Measurements from ENCODE around the gene OGFR.

The OGFR gene

GRCh38 chr20:62804627-62805154, at the start of gene OGFR:
Gene OGFR, plus strand, starts transcription at chr20:62804835. Its CDS starts 25 bp downstream, at chr20:62804860.
- DNase-seq (ENCODE audit: low read depth in 2 of 2), result peak; percentile 55 to 71

DNA sequence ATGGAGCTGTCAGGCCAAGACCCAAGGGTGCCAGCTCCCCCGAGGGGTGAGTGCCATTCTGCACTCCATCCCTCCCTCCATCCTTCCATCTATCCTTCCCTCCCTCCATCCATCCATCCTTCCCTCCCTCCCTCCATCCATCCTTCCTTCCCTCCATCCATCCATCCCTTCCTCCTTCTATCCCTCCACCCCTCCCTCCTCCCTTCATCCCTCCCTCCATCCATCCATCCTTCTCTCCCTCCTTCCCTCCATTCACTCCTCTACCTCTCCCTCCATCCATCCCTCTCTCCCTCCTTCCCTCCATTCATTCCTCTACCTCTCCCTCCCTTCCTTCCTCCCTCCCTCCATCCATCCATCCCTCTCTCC, 49.7 kb upstream of the OGFR start:
- DNase-seq (ENCODE audit: low read depth in 2 of 2), result no peak

GRCh38 chr20:62755817-62756724, 48.6 kb upstream of the OGFR start:
- DNase-seq (ENCODE audit: low read depth in 2 of 2), result no peak

DNA sequence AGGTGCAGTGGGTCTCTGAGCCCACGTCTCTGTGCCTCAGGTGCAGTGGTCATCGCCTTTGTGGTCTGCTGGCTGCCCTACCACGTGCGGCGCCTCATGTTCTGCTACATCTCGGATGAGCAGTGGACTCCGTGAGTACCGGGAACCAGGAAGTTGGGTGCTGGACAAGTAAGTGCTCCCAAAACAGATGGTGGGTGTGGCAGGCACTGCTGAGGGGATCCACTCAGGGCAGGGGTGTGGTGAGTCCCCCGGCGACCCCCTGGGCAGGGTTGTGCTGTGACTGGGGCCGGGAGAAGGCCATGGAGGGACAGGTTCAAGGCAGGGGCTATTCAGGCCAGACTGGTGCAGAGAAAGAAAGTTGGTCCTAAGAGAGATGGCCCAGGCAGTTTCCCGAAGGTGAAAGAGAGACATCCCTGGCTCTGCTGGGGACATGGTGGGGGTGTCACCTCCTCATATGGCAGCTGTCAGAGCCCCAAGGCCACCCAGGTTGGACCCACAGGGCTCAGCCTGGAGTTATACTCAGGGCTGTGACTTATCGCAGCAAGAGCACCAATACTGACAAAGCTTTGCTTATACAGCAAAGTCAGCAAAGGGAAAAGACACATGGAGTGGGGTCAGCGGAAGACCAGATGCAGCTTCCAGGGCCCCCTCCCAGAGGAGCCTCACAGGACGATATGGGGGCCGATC, 46.3 kb upstream of the OGFR start:
- no peak for DNase-seq (ENCODE audit: low read depth in 2 of 2)

DNA sequence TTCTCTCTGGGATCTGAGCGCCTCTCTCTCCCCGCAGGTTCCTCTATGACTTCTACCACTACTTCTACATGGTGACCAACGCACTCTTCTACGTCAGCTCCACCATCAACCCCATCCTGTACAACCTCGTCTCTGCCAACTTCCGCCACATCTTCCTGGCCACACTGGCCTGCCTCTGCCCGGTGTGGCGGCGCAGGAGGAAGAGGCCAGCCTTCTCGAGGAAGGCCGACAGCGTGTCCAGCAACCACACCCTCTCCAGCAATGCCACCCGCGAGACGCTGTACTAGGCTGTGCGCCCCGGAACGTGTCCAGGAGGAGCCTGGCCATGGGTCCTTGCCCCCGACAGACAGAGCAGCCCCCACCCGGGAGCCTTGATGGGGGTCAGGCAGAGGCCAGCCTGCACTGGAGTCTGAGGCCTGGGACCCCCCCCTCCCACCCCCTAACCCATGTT, 44.6 kb upstream of the OGFR start:
- DNase-seq (ENCODE audit: low read depth in 2 of 2), result no peak

DNA sequence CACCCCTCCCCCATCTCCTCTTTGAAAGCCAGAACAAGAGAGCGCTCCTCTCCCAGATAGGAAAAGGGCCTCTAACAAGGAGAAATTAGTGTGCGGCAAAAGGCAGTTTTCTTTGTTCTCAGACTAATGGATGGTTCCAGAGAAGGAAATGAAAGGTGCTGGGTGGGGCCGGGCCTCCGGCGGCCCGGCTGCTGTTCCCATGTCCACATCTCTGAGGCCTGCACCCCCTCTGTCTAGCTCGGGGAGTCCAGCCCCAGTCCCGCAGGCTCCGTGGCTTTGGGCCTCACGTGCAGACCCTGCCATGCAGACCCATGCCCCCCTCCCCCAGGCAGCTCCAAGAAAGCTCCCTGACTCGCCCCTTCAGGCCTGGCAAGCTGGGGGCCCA, 44.2 kb upstream of the OGFR start:
- no peak for DNase-seq (ENCODE audit: low read depth in 2 of 2)

DNA sequence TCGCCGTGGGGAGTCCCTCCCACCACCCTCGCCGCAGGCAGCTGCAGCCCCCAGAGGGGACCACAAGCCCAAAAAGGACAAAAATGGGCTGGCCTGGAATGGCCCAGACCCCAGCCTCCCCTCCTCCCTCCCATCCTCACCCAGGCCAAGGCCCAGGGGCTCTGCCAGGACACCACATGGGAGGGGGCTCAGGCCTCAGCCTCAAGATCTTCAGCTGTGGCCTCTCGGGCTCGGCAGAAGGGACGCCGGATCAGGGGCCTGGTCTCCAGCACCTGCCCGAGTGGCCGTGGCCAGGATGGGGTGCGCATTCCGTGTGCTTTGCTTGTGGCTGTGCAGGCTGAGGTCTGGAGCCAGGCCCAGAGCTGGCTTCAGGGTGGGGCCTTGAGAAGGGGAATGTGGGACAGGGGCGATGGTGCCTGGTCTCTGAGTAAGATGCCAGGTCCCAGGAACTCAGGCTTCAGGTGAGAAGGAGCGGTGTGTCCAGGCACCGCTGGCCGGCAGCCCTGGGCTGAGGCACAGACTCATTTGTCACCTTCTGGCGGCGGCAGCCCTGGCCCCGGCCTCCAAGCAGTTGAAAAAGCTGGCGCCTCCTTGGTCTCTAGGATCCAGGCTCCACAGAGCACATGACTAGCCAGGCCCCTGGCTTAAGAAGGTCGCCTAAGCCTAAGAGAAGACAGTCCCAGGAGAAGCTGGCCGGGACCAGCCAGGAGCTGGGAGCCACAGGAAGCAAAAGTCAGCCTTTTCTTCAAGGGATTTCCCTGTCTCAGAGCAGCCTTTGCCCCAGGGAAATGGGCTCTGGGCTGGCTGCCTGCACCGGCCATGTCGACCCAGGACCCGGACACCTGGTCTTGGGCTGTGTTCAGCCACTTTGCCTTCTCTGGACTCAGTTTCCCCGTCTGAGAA, 43.5 kb upstream of the OGFR start:
- no peak for DNase-seq (ENCODE audit: low read depth in 2 of 2)

DNA sequence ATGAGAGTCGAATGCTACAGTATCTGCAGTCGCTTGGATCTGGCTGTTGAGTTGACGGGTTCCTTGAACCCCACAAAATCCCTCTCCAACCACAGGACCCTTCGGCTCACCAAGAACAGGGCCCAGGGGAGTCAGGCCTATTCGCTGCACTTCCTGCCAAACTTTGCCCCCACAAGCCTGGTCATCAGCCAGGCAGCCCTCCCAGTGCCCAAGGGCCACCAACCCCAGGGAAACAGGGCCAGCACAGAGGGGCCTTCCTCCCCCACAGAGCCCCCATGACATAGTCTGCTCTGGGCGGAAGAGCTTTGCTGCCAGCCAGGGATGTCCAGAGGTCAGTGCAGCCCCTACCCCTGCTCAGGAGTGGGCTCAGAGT, 42.9 kb upstream of the OGFR start:
- no peak for DNase-seq (ENCODE audit: low read depth in 2 of 2)

DNA sequence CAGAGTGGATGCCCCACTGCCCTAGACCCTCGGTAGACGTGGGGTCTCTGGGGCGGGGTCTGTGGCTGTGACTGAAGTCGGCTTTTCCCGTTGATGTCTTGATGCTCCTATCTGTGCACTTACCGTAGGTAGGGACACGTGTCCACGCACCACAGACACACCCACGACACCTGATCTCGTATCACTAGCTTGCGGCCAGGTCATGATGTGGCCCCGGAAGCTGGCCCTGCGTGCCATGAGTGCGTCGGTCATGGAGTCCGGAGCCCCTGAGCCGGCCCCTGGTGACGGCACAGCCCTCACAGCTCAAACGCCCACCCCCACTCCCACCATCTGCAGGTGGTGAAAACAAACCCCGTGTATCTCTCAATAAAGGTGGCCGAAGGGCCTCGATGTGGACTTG, 42.3 kb upstream of the OGFR start:
- DNase-seq (ENCODE audit: low read depth in 2 of 2), result no peak

- no peak for DNase-seq (ENCODE audit: low read depth in 2 of 2)
Measured at GRCh38 chr20:62762801-62763368, 41.8 kb upstream of the OGFR start.

- no peak for DNase-seq (ENCODE audit: low read depth in 2 of 2)
Measured at GRCh38 chr20:62763404-62763803, 41.2 kb upstream of the OGFR start.

- no peak for DNase-seq (ENCODE audit: low read depth in 2 of 2)
Measured at GRCh38 chr20:62764156-62764935, 40.3 kb upstream of the OGFR start.

GRCh38 chr20:62765021-62765420, 39.6 kb upstream of the OGFR start:
- no peak for DNase-seq (ENCODE audit: low read depth in 2 of 2)

- DNase-seq (ENCODE audit: low read depth in 2 of 2), result no peak
Measured at GRCh38 chr20:62765432-62766070, 39.1 kb upstream of the OGFR start.

GRCh38 chr20:62766071-62766450, 38.6 kb upstream of the OGFR start:
- DNase-seq (ENCODE audit: low read depth in 2 of 2), result no peak

DNA sequence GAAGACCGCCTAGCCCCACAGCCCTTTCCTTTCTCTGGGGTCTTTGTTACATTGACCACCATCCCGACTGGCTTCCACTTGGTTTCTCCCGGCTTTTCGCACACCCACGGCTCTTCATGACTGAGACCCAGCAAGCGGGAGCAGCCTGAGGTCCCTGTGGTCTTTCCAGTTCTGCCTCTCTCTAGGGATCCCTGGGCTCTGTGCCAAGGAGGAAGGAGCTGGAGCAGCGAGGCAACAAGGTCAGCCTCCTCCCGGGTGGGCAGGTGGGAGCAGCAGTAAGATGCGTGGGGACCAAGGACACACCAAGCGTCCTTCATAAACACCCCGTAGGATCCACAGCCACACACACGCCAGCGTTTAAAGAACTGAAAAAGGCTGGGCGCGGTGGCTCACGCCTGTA, 37.9 kb upstream of the OGFR start:
- no peak for DNase-seq (ENCODE audit: low read depth in 2 of 2)

DNA sequence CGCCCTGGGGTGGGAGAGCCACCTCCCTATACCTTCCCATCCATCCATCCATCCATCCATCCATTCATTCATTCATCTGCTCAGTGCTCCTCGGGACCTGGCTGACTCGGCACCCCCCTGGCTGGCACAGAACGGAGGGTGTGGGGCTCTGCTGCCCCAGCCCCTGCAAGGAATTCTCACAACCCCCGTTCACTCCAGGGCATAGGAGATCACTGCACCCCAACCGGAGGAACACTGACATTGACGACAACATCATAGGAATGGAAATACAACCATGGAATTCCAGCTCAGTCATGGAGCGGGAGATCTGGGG, 36.4 kb upstream of the OGFR start:
- no peak for DNase-seq (ENCODE audit: low read depth in 2 of 2)

DNA sequence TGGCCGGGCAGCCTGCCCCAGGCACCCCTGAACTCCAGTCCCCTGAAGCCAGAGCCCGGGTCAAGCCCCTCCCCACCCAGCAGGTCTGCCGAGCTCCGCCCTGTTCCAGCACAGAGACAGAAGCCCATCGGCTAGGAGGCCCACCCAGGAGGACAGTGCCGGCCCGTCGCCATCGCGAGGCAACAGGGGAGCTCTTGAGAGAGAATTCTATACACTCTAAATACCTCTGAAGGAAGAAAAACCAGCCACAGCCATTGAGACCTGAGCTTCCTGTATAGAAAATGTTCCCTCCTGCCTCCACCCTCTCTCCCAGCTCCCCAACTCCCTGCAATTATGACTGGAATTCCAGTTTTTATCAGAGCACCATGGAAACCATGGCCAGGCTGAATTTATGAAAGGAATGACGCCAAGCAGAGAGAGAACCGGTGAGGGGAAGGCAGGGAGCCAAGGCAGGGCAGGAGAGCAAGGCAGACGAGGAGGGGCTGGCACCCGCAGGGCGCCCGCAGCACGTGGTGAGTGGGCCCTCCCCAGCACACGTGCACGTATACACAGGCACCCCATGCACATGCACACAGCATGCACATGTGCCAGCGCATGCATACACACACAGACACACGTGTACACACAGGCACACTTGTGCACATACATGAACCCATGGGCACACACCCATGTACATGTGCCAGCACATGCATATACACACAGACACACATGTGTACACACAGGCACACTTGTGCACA, 35.9 kb upstream of the OGFR start:
- no peak for DNase-seq (ENCODE audit: low read depth in 2 of 2)

- no peak for DNase-seq (ENCODE audit: low read depth in 2 of 2)
Measured at GRCh38 chr20:62769346-62770071, 35.1 kb upstream of the OGFR start.
